SKM-1 (cell line): ENCODE measurements around the gene ITSN1.

Source experiments
- DNase-seq: peaks from one replicate; lab custom pipeline; 2025; ENCODE audit not compliant: unreplicated experiment; lab: John Stamatoyannopoulos, UW

Gene ITSN1

DNA sequence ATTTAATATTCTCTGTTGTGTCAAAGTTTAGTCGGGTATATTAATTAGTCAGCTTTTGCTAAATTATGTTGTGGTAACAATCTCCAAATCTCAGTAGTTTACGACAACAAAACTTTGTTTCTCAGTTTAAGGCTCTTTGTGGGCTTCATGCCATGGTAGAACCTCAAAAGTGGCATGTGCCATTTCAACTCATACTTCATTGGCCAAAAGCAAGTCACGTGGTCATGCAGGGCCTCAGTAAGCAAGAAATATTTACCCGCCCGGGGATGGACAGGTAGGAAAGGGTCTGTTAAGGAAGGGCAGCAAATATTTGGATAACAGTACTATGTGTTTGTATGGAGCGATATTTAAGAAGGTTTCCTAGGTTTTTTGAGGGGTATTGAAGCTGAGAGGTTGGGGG lies 38.6 kb downstream of the ITSN1 start:
- DNase-seq = no peak

DNA sequence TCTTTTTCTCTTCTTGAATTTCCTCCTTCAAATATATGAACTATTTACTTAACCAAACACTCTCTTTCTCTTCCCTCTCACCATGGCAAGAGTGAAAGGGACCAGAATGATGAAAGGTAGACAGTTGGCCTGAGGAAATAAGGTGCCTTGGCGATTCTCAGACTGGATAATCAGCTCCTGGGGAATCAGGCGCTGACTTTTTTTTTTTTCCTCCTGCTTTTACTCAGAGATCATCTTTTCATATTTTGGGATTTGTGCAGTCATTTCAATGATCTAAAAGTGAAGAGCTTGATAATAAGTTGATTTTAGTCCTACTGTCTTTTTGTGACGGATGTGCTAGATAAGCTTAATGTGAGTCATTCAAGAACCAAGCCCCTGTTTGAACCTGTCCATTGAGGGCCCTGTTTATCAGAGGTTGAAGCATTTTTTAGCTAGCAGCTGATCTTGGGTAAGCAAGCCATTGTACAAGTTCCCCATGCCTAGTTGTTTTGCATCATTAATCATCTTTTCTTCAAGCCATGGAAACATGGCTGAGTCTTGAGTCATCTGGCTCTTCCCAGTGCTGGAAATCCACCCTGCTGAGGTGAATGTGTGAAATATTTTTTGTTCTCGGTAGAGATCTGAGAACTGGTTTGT lies 40.8 kb downstream of the ITSN1 start:
- no peak for DNase-seq

DNA sequence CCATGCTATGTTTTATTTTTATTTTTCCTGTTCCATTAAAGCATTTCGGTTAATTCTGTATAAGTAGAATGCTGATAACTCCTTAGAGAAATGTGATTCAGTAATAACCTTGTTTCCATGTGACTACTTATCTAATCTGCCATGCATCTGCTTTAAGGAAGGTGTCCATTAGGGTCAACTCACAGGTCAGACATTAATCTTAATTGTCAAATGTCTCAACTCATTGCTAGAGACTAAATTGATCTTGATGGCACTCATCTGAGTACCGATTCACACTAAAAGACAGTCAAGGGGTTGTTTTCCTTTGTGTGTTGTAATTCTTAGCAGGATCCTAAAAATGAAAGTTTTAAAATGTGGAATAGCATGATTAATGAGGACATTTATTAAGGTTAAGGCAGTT lies 41.8 kb downstream of the ITSN1 start:
- DNase-seq = no peak

DNA sequence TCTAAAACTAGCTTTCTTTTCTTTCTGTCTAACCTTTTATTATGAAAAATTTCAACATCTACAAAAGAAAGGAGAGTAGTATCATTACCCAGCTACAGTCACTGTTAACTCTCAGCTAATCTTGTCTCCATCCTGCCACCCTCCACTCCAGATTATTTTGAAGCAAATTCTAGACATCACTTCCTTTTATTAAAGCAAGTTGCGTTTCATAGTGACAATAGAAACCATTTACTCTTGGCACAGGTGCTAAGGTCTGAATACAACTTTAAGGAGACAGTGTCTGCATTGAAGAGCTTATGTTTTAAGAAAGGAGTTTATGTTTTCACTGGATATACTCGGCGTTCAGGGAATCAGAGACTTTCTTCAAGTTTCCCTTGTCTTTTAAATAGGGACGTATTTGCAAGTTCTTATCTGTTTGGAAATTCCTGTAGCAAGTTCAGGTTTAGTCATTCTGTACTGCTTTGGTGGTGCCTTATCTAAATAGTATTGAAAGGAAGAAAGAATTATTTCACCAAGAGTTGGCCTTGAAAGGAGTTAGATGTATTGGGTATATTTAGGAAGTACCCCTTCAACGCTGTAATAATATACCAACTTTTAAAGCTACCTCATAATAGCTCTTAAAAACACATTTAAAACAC lies 42.7 kb downstream of the ITSN1 start:
- DNase-seq = no peak

DNA sequence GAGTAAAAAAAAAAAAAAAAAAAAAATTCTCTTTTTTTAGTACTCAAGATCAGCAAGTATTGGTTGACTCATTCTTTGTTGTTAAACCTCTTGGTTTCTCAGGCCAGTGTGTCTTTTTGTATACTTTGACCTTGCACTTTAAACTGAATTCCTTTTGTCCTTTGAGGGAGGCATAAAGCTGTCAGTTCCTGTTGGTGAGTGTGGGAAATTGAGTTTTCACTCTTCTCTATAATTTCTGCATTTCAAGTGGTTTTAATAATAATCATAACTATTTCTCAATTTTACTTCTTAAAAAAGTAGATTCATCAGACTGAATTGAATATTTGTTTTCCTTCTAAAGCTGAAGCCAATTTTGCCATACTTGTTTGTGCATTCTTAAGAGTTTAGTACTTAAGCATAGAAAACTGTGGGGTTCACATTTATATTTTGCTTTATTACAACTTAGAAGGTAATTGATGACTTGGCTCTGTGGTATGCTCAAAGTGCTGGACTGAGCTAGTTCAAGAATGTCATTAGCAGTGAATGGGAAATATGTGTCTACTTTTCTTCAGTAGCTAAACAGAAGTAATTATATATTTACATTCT lies 43.4 kb downstream of the ITSN1 start:
- no peak for DNase-seq

DNA sequence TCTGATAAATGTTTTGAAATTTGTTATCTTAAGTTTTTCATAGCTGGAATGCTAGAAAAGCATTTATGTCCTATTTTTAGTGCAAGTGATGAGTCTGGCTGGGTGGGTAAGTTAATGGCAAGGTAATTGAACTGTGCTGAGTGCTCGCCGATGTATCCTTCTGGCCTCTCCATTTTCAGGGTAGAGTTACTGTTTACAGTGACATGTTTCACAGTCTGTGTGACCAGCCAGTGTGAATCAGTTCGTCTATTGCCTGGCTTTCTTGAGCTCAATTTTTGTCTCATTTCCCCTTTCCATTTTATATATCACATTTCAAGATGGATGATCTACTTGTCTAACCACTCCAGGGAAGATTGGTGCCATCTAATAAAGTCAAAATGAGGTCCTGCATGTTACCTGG lies 44.1 kb downstream of the ITSN1 start:
- DNase-seq = no peak

DNA sequence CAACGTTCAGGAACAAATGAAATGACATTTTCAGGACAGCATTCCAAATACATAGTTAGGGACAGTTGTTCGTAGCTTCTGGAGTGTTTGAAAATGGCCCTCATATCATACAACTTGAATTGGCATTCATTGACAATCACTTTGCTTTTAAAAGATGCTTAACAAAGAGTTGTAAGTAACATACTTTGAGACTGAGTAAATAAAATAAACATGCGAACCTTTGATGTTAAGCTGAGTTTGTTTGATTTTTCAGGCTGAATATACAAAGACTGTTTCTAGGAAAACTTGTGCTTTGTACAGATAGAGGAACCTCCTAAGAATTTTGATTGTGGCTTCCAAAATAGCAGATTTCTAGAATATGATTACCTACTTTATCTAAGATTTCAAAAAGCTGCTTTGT lies 45.3 kb downstream of the ITSN1 start:
- no peak for DNase-seq

DNA sequence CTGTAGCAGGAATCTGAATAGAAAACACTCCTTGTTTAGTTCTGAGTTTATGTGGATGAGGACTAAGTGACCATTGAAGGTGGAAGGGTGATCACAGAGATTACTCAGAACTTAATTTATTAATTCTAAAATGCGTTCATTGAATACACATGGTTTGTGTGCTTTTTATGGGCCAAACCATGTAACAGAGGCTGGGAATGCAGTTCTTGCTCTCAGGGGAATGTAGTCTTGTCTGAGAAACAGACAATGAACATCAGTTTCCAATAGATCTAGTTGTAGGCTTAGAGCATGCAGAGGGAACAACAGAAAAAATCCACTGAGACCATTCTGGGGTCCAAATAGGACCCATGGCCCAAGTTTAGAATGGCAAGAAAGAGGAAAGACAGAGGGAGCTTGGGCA lies 46.1 kb downstream of the ITSN1 start:
- DNase-seq = no peak

DNA sequence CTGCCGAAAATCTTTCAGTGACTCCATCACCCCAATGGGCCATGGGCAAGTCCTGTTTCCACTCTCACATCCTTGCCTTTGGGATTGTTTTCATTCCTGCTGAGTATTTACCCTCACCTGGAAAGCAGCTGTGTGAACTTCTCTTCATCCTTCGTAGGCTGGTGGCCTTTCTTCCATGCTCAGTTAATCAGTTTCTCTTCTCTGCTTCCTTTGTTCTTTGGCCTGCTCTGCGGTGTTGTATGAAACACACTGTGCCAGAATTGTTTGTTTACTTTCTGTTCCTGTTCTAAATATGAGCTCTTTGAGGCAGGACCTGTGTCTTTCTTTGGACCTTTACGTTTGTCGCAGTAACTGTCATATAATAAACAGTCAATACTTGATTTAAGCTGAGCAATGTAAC lies 48.6 kb downstream of the ITSN1 start:
- DNase-seq = no peak

DNA sequence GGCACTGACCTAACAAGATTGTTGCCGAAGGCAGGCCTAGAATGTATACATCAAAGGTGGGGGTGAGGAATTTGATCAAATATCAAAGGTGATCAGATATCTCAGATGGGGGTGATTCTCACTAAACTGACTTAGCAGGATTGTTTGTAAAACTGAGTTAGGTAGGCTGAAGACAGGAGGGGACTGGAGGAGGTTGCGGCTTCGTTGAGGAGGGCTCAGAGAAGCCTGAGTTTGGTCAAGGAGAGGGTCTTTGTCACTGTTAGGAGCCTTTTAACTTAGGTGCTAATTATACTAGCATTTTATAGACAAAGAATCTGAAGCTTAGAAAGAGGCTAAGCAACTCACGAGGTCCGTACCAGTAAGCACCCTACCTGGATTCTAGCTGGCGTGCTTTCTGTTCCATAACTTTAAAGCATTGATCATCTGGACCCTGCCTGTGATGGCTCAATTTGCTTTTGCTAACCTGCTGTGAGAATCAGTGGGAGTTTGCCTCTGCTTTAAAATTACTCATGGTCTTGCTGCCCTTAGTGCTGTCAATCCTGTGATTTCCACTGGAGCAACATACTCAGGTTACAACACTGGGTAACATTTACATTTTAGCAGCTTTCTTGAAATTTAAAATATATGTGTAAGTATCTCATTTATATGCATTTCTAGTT lies 49.8 kb downstream of the ITSN1 start:
- no peak for DNase-seq

DNA sequence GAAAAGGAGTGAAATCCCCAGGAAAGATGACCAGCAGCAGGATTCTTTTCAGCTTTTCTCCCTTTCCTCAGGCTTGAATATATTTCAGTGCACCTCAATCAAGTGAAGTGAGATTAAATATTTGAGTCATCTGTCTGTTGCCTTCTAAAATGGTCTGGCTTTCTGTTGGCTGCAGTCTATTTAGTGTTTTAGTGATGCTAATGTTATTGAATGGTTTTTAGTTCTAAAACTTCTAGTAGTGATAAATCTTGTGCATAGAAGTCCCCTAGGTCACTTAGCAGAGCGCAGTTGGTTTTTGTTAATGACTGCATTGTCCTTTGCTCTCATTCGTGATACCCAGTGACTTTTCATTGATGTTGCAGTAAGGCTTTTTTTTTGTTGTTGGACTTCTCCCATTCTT lies 53.5 kb downstream of the ITSN1 start:
- DNase-seq = no peak

DNA sequence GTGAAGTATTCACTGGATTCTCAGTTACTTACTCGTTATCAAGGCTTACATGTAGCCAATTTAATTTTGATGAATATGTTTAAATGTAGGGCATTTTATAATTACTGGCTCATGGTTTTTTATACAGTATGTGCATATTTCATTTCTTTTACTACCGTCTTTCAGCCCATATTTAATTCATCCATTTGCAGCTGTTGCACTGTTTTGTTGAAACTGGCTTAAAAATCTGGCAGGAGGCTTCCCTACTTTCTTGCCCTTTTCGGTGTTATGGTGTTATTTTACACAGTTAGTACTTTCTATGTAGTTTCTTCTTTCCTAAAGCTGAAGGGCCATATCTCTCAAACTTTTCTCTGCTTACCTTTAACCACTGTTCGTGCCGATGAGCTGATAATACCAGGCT lies 54.2 kb downstream of the ITSN1 start:
- DNase-seq = no peak

DNA sequence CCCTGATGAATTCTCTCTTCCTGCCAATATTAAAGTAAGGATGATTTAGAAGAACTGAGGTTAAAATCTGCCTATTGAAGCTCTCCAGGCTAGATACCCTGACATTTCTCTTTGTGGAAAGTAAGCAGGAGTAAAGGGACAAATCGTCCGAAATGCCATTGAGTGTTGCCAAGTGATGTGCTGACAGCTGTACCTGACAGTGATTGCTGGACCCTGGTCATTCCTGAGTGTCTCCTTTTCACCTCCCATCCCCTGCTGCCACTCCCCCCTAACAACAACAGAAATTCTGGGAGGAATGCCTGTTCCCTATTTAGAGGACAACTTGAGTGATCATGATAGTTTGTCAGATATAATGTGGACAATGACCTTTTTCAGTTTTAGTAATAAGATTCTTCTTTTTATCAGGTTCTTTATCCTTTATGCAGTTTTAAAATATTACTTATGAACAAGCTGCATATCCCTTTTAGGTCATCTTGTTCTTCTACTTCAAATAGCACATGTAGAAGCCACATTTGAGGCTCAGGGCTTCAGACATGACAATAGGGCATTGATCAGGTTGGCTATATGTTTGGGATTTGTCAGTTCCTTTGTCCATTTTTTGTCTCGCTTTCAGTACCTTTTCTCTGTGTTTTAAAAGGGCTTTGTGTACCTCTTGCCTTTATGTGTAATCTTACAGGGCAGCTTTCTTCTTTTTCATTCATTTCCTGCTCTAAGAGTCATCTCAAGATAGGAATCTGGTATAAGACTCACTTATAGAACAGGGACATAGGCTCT lies 56.0 kb downstream of the ITSN1 start:
- DNase-seq = no peak

DNA sequence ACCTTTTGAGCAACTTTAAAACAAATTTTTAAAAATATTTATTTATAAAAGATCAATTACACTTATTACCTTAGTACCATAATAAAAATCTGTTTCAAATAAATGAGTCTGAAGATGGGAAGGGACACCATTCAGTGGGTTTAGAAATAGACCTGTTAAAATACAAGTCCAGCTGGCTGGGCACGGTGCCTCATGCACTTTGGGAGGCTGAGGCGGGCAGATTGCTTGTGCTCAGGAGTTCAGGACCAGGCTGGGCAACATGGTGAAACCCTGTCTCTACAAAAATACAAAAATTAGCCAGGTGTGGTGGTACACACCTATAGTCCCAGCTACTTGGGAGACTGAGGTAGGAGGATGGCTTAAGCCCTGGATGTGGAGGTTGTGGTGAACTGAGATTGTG lies 57.0 kb downstream of the ITSN1 start:
- DNase-seq = no peak

DNA sequence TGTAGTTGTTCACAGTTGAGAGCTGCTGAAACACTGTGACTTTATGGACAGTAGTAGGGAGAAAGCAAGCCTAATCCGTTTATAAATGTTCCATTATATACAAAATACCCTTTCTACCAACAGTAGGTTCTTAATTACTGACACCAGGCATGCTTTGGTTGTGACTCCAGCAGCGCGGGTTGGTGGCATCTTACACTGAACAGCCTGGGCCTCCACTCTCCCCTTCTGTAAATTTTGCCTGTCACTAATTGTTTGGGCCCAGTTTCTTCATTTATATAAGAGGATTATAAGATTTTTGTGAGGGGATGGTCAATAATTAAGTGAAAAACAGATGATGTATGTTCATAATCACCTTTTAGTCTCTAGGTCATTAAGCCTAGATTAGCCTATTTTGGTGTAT lies 58.2 kb downstream of the ITSN1 start:
- DNase-seq = no peak

DNA sequence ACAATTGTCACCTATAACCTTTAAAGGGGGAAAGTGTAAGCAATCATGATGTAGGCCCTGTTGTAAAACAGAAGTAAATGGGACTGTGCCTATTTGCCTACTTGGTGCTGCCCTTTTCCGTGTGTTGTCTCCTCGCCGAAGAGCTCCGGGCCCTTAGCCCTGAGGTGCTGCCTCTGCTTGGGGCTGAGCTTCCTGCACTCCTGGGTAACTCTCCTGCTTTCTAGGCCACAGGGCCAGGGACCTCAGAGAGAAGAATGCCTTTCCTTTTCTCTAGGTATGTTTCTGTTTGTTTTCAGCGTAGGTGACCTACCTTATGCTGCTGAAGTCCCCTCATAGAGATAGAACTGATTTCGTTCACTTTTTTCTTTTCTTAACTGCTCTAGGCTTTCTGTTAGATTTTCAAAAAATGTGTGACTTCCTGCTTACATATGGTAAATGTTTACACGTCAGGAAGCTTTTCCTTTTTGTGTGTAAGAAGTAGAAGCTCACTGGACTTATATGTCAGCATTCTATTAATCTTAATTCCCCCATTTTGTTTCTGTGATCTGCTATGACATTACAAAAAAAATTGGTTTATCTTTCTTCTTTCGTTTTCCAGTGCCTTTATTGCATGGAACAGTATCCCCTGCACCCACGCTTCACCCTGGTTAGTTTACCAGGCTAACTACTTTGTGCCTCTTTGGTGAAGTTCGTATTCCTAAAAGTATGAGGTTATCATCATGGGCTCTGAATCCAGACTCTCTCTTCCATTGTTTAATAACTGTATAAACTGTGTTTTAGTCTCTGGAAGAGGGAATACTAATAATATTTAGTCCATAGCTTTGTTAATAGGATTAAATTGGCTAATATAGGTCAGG lies 61.7 kb downstream of the ITSN1 start:
- no peak for DNase-seq

DNA sequence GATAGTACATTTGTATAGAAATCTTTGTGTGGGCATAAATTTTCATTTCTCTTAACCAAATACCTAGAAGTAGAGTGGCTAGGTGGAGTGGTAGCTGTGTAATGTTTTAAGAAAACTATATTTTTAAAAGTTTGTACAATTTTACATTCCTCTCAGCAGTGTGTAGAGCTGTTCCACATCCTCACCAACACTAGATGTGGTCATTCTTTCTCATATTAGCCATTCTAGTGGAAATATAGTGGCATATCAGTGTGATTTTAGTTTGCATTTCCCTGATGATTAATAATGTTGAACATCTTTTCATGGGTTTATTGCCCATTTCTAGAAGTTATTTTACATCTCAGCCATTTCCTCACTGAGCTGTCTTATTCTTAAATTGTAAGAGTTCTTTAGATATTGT lies 65.5 kb downstream of the ITSN1 start:
- no peak for DNase-seq

DNA sequence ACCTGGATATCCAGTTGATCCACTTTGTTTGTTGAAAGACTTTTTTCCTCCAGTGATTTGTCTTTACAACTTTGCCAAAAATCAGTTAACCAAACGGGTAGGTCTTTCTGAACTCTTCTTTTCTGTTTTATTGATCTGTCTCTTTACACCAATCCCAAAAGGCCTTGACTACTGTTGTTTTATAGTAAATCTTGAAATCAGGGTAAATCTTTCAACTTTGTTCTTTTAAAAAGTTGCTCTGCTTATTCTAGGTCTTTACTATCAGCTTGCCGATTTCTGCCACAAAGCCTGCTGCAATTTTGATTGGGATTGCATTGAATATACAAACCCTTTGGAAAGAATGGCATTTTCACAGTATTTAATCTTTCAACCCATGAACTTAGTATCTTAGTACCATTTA lies 66.6 kb downstream of the ITSN1 start:
- no peak for DNase-seq

DNA sequence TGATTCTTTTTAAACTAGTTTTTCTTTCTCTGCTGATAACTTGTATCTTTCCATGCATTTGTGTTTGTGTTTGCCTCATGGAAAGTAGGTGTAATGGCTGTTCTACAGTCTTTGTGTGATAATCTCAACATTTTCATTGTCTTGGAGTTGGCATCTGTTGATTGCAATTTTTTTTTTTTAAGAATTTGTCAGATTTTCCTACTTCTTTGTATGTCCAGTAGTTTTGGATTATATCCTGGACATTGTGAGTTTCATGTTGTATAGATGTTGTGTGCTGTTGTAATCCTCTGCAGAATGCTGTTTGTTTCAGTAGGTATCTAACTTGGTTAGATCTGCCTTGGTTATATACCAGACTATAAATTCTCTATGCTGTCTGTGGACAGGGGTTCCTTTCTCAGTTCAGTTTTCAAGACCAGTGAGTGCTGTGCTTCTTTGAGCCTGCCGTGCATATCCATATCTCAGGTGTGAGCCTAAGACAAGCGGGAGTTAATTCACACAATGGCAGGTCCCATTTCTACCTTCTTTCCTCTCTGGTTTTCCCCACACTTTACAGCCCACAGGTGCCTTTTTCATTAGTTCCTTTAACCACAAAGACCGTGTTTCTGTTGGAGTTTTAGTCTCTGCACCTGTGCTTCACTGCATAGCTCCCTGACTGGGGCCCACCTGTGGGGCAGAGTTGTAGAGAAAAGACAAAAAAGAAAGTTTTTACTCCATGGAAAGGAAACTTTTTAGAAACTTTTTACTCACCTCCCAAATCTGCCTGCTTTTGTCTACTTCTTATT lies 69.9 kb downstream of the ITSN1 start:
- DNase-seq = no peak

DNA sequence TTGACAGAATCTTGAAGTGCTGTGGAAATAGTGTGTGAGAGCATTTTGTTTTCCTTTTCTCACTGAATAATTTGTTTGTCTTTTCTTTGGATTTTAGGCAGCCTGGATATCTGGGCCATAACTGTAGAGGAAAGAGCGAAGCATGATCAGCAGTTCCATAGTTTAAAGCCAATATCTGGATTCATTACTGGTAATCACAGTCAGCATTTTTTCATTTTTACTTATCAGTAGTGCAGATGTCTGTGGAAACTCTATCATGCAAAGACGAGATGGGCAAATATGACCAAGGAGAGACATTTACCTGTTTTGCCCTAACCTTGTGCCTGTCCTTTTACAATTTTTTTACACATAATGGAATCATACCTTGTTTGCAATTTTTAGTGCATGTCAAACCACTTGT lies 78.8 kb downstream of the ITSN1 start:
- DNase-seq = no peak
